Neuron (in vitro differentiated cells): Measurements from ENCODE around the gene PAQR5.

Experiments used
- H2AFZ ChIP-seq: one replicate; pipeline ENCODE4 v1.6.1; 2013; ENCODE audit warnings: low read depth, mild to moderate bottlenecking, inconsistent platforms, low read length, moderate library complexity
- H3K27me3 ChIP-seq: one replicate; pipeline ENCODE4 v1.6.1; 2013; ENCODE audit warnings: low read length; ENCODE audit not compliant: insufficient read depth
- H3K36me3 ChIP-seq: one replicate; pipeline ENCODE4 v1.6.1; 2013; ENCODE audit warnings: low read length; ENCODE audit not compliant: insufficient read depth
- H3K4me1 ChIP-seq: one replicate; pipeline ENCODE4 v1.6.1; 2013; ENCODE audit warnings: low read length; ENCODE audit not compliant: insufficient read depth
- H3K4me3 ChIP-seq: 2 replicates; pipeline ENCODE4 v1.5.1; 2013; ENCODE audit warnings: mild to moderate bottlenecking, low read length, moderate library complexity
- H3K9me3 ChIP-seq: one replicate; pipeline ENCODE4 v1.6.1; 2013; ENCODE audit warnings: low read length

PAQR5 gene

DNA sequence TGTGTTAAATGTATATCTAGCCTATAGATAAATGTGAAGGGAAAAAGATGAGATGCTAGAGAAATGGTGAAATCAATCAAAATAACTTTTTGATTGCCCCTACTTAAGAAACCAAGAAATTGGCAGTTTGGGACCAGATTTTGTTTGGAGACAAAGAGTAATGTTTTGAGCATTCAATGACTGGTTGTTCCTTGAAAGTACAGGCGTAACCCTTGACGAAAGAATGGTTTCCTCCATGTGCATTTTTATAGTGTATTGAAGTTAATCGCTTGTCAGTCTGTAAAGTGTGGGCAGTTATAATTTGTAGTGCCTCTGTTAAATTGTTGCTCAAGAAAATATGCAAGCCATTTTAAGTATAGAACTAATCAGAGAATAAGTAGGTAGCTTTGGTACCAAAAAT lies 116.7 kb downstream of the PAQR5 start:
- Histone ChIP-seq H2AFZ (peak overlapping the region; percentile 95), H3K9me3 (no peaks in the 10 kb centered on the region), H3K4me3 (peak overlapping the region; percentile 97), H3K27me3 (no peaks in the 10 kb centered on the region), H3K4me1 (peaks cover 13% of the 10 kb centered on the region), H3K36me3 (peaks cover 25% of the 10 kb centered on the region)

DNA sequence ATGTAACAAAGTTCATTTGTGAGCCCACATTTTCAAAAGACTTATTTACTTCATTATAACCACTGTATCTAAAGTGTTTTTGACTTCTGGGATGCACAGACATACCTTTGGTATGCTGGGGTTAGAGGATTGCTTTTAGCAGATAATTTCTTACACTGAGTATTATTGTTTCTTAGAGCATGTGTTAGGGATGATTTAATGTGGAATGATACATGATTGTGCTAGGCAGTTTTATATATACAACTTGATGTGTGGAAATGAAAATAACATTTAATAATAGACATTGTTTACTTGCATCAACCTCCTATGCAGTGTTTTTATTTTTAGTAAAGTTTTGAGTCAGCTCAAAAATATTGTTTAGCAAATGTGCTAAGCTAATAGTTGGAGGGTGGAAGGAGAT lies 118.9 kb downstream of the PAQR5 start:
- Histone ChIP-seq H2AFZ (no peak overlapping the region), H3K4me1 (peaks cover 13% of the 10 kb centered on the region), H3K27me3 (no peaks in the 10 kb centered on the region), H3K9me3 (no peaks in the 10 kb centered on the region), H3K36me3 (peaks cover 44% of the 10 kb centered on the region), H3K4me3 (no peak overlapping the region)

DNA sequence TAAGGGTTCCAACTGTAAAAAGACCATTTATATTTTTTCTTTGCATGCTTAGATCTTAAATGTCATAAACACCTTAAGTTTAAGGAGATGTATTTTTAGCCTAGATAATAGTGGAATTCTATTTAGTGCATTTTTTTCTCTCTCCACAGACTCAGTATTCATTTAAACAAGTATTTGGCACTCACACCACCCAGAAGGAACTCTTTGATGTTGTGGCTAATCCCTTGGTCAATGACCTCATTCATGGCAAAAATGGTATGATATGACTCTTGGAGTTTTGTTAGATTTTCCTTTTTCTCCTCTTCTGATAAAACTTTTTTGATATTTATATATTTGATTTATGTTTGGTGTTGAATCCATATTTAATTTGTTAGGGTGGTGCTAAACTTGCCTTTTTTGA lies 122.8 kb downstream of the PAQR5 start:
- H3K36me3 ChIP-seq = peaks cover 77% of the 10 kb centered on the region

DNA sequence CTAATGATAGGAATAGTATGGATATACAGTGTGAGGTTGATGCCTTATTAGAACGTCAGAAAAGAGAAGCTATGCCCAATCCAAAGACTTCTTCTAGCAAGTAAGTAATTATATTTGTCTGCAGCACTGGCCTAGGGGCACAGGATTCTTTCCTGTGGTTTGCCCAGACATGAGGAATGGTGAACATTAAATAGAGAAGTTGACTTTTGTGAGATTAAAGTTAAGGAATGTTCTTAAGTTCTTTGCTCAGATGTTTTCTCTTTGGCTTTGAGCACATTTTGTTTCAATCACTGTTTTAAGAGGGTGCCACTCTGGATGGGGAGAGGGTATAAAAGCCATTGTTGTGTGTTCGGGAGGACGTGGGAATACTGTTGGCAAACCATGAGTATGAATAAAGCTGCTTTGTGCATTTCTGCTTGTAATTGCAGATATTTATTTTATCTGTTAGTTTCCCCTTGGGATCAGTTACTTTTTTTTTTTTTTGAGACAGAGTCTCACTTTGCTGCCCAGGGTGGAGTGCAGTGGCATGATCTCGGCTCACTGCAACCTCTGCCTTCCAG lies 123.7 kb downstream of the PAQR5 start:
- peaks cover 84% of the 10 kb centered on the region for H3K36me3 ChIP-seq
- no peak overlapping the region for H3K4me3 ChIP-seq
- no peaks in the 10 kb centered on the region for H3K9me3 ChIP-seq
- no peaks in the 10 kb centered on the region for H3K27me3 ChIP-seq
- no peaks in the 10 kb centered on the region for H3K4me1 ChIP-seq
- H2AFZ ChIP-seq = no peak overlapping the region

More for the DNA sequence above, 122.8 kb downstream of the PAQR5 start:
- H3K9me3 ChIP-seq = no peaks in the 10 kb centered on the region
- no peak overlapping the region for H2AFZ ChIP-seq
- H3K4me3 ChIP-seq = no peak overlapping the region
- no peaks in the 10 kb centered on the region for H3K27me3 ChIP-seq
- no peaks in the 10 kb centered on the region for H3K4me1 ChIP-seq

DNA sequence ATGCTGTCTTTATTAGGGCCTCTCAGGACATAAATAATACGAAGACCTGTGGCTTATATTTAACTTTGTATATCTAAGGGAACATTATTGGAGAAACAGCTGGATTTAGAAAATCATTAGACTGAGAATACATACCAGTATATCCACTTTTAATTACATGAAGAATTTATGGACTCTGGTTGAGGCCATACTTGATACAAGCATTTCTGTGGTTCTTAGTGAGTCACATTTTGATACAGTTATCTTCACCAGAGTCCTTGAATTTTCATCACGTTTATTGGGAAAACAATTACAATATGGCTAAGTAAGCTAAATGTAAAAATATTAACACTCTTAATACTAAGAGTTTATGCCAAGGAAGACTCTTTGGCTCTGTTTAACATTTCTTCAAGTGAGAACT lies 125.3 kb downstream of the PAQR5 start:
- H3K4me3 ChIP-seq = no peak overlapping the region
- H2AFZ ChIP-seq = no peak overlapping the region
- no peaks in the 10 kb centered on the region for H3K4me1 ChIP-seq
- peaks cover 81% of the 10 kb centered on the region for H3K36me3 ChIP-seq
- no peaks in the 10 kb centered on the region for H3K27me3 ChIP-seq
- H3K9me3 ChIP-seq = no peaks in the 10 kb centered on the region

DNA sequence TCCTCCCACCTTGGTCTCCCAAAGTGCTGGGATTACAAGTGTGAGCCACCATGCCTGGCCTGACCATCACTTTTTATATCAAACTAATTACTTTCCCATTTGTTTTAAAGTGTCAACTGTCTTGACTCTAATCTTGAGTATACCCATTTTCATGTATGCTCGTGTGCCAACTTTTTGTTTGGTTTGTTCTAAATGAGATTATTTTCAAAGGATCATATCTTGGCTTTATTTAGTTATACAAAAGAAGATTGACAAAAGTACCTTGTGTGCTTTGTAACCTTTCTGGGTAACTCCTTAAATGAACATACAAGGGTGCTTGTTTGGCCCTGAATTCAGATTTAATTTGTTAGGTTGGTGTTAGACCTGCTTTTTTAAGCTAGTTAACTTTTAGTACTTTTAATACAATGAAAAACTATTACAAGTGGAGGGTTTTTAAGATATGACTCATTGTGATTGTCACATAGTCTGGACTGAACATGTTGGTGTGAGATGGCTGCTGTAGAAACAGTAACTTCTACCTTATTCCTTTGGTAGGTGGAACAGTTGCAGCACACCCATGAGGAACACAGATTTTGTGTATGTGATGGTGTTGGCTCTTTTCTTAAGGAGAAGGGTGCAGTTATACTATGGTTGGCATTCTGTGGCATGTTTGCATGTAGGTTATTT lies 126.2 kb downstream of the PAQR5 start:
- Histone ChIP-seq H2AFZ (no peak overlapping the region), H3K9me3 (no peaks in the 10 kb centered on the region), H3K4me3 (no peak overlapping the region), H3K4me1 (no peaks in the 10 kb centered on the region), H3K36me3 (peaks cover 83% of the 10 kb centered on the region), H3K27me3 (no peaks in the 10 kb centered on the region)

DNA sequence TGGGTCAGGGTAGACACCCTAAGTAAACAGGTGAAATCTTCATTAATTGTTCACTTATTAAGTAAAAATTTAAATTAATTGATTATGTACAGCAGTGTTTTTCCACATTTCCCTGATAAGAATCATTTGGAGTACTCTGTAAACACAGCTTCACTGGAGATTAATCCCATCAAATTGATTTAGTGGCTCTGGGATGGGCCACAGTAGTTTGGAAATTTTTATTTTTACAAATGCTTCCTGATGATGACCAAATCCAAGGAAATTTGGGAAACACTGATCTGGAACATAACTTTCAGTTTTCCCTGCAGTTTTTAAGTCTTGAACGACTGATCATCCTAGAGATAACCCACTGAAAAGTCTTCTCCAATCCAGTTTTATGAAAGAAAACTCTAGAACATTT lies 135.1 kb downstream of the PAQR5 start:
- Histone ChIP-seq H3K36me3 (peaks cover 81% of the 10 kb centered on the region), H2AFZ (no peak overlapping the region), H3K4me3 (no peak overlapping the region), H3K27me3 (no peaks in the 10 kb centered on the region), H3K9me3 (no peaks in the 10 kb centered on the region), H3K4me1 (no peaks in the 10 kb centered on the region)

DNA sequence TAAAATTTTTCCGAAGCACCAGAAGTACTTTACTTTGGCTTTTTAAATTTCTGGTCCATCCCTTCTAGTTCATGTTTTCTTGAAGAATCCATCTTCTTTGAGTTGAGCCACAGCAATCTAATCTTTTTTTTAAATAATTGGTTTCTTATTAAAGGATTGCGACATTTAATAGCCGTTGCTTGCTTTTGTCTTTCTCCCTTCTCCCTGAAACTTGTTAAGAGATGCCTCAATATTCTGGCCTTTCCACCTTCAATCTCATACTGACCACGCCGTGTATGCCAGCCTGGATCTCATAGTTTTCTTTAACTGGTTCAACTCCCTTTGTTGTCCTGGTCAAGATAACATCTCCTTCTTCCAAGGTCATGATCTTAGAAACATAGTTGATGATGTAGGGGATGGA lies 135.5 kb downstream of the PAQR5 start:
- no peak overlapping the region for H3K4me3 ChIP-seq
- no peaks in the 10 kb centered on the region for H3K9me3 ChIP-seq
- no peaks in the 10 kb centered on the region for H3K4me1 ChIP-seq
- H3K27me3 ChIP-seq = no peaks in the 10 kb centered on the region
- H2AFZ ChIP-seq = no peak overlapping the region
- H3K36me3 ChIP-seq = peaks cover 81% of the 10 kb centered on the region

DNA sequence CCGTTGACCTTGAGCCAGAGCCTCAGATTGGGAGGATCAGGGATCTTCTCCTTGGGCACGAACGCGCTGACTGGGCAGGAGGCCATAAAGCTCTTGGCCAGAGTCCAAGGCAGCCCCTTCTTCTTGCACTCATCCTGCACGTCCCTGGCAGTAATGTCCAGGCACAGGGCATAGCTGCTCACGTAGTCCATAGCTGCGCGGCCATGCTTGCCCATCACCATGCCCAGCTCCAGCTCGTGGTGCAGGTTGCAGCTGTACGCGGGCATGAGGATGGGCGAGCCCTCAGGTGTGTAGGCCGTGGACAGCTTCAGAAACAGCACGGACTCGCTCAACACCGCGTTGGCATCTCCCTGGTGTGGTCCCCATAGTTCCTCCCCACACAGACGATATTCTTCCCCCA lies 136.0 kb downstream of the PAQR5 start:
- H3K36me3 ChIP-seq = peaks cover 81% of the 10 kb centered on the region
- no peak overlapping the region for H2AFZ ChIP-seq
- no peaks in the 10 kb centered on the region for H3K9me3 ChIP-seq
- no peak overlapping the region for H3K4me3 ChIP-seq
- H3K4me1 ChIP-seq = no peaks in the 10 kb centered on the region
- no peaks in the 10 kb centered on the region for H3K27me3 ChIP-seq

DNA sequence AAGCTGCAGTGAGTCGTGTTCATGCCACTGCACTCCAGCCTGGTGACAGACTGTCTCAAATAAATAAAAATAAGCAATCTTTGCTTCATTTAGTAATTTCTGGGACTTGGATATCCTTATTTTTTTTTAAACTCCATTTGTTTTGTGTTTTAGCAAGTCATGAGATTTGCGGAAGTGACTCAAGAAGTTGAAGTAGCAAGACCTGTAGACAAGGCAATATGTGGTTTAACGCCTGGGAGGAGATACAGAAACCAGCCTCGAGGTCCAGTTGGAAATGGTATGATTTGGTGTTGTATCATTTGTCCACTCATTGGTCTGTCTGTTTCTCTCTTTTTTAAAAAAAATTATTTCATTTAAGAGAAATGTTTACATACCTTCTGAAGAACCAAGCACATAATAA lies 137.3 kb downstream of the PAQR5 start:
- no peaks in the 10 kb centered on the region for H3K27me3 ChIP-seq
- H3K36me3 ChIP-seq = peaks cover 81% of the 10 kb centered on the region
- no peaks in the 10 kb centered on the region for H3K4me1 ChIP-seq
- H3K9me3 ChIP-seq = no peaks in the 10 kb centered on the region
- no peak overlapping the region for H3K4me3 ChIP-seq
- no peak overlapping the region for H2AFZ ChIP-seq

DNA sequence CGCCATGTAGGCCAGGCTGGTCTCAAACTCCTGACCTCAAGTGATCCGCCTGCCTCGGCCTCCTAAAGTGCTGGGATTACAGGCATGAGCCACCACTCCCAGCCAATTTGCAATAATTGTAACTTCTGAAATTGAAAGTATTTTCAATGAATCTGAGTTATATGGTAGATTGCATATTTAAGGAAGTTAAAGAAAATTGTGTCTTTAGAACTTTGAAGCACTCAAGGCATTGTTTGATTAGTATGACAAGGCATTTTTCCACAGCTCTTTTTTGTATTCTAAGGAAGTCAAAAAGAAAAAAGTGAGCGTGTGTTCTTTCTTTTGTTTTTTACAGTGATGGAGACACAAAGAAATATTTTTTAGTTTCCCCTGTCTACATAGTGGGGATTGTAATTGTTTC lies 138.2 kb downstream of the PAQR5 start:
- no peaks in the 10 kb centered on the region for H3K4me1 ChIP-seq
- H3K9me3 ChIP-seq = no peaks in the 10 kb centered on the region
- no peak overlapping the region for H3K4me3 ChIP-seq
- no peaks in the 10 kb centered on the region for H3K27me3 ChIP-seq
- H2AFZ ChIP-seq = no peak overlapping the region
- peaks cover 85% of the 10 kb centered on the region for H3K36me3 ChIP-seq

DNA sequence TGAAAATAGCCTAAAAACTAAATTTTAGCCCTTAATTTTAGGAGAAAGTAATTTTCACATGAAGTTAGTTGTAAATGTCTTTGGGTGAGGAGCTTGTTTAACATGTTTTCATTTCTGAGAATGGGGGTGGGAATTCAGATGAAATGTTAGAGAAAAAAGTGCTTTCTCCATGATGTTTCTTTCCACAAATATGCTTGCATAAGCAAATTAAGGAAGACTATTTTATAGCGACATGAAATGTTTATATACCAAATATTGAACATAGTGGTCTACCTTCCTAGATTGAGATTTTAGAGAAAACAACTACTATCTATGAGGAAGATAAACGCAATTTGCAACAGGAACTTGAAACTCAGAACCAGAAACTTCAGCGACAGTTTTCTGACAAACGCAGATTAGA lies 140.9 kb downstream of the PAQR5 start:
- Histone ChIP-seq H3K36me3 (peaks cover 84% of the 10 kb centered on the region), H3K4me1 (no peaks in the 10 kb centered on the region)

DNA sequence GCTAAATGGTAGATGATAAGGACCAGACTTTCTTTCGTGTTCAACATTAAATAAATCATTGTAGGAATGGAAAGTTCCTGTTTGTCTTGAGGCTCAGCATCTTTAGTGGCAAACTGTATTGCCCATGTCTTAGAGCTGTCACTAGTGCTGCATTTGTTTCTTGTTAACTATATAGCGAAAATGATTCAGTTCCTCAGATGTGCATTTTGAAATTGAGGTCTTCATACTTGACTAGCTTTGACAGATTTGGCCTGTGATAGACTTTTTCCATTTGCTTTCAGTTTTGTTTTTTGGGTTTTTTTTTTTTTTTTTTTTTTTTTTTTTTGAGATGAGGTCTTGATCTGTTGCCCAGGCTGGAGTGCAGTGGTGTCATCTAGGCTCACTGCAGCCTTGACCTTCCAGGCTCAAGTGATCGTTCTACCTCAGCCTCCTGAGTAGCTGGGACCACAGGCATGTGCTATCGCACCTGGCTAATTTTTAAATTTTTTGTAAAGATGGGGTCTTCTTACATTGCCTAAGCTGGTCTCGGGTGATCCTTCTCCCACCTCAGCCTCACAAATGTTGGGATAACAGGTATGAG lies 144.4 kb downstream of the PAQR5 start:
- Histone ChIP-seq H3K4me1 (no peaks in the 10 kb centered on the region), H3K9me3 (no peaks in the 10 kb centered on the region), H2AFZ (no peak overlapping the region), H3K27me3 (no peaks in the 10 kb centered on the region), H3K4me3 (no peak overlapping the region), H3K36me3 (peaks cover 84% of the 10 kb centered on the region)

More for the DNA sequence above, 140.9 kb downstream of the PAQR5 start:
- Histone ChIP-seq H2AFZ (no peak overlapping the region), H3K4me3 (no peak overlapping the region), H3K27me3 (no peaks in the 10 kb centered on the region), H3K9me3 (no peaks in the 10 kb centered on the region)
